HG03575 (cell line): ENCODE measurements around the gene ANKRD31.
"Not testable (repeated sequence)": the region's sequence is repeated elsewhere in the genome, so short reads cannot be mapped to it uniquely, and the experiment has no call there.

ENCODE experiments used
- ATAC-seq: cut with Tn5 transposase; IDR thresholded peaks from one replicate; pipeline ENCODE4 v1.9.1; 2021; ENCODE audit not compliant: unreplicated experiment, insufficient number of reproducible peaks, low FRiP score; ENCODE audit errors: extremely low read depth

Gene ANKRD31

GRCh38 chr5:75234251-75234650, 2.4 kb downstream of the ANKRD31 start:
- no peak for ATAC-seq

GRCh38 chr5:75226916-75227315, 9.8 kb downstream of the ANKRD31 start:
- ATAC-seq, result no peak

GRCh38 chr5:75225506-75225905, 11.2 kb downstream of the ANKRD31 start:
- ATAC-seq, result no peak

GRCh38 chr5:75220787-75221186, 15.9 kb downstream of the ANKRD31 start:
- ATAC-seq, result not testable (repeated sequence)

- no peak for ATAC-seq
Measured at GRCh38 chr5:75214928-75215327, 21.8 kb downstream of the ANKRD31 start.

GRCh38 chr5:75214409-75214808, 22.3 kb downstream of the ANKRD31 start:
- no peak for ATAC-seq

- ATAC-seq, result no peak
Measured at GRCh38 chr5:75203604-75204003, 33.1 kb downstream of the ANKRD31 start.

GRCh38 chr5:75202935-75203334, 33.7 kb downstream of the ANKRD31 start:
- ATAC-seq, result no peak

GRCh38 chr5:75200776-75201175, 35.9 kb downstream of the ANKRD31 start:
- no peak for ATAC-seq

GRCh38 chr5:75199946-75200345, 36.7 kb downstream of the ANKRD31 start:
- no peak for ATAC-seq

GRCh38 chr5:75199071-75199470, 37.6 kb downstream of the ANKRD31 start:
- ATAC-seq, result no peak

- ATAC-seq, result no peak
Measured at GRCh38 chr5:75197745-75198144, 38.9 kb downstream of the ANKRD31 start.

- no peak for ATAC-seq
Measured at GRCh38 chr5:75192804-75193203, 43.9 kb downstream of the ANKRD31 start.

- ATAC-seq, result no peak
Measured at GRCh38 chr5:75192264-75192663, 44.4 kb downstream of the ANKRD31 start.

GRCh38 chr5:75190227-75190626, 46.5 kb downstream of the ANKRD31 start:
- no peak for ATAC-seq

- ATAC-seq, result no peak
Measured at GRCh38 chr5:75189353-75189752, 47.3 kb downstream of the ANKRD31 start.

GRCh38 chr5:75185763-75186162, 50.9 kb downstream of the ANKRD31 start:
- no peak for ATAC-seq

GRCh38 chr5:75176009-75176408, 60.7 kb downstream of the ANKRD31 start:
- not testable (repeated sequence) for ATAC-seq

GRCh38 chr5:75174872-75175271, 61.8 kb downstream of the ANKRD31 start:
- not testable (repeated sequence) for ATAC-seq

GRCh38 chr5:75169516-75169915, 67.2 kb downstream of the ANKRD31 start:
- no peak for ATAC-seq

- no peak for ATAC-seq
Measured at GRCh38 chr5:75168026-75168735, 68.5 kb downstream of the ANKRD31 start.
